Measurements from ENCODE around the gene UNC5B. TPM values are rescaled to one million over a fixed set of nuclear protein-coding genes. Genes with fewer than 3 reads are reported as not detected.

UNC5B gene
- total and polyA plus RNA-seq, 12 donors = 2.0 to 27.0 (median 8.8) TPM

GRCh38 chr10:71258446-71259145 lies 46.2 kb downstream of the UNC5B start:
- TF ChIP-seq POLR2A (IDR thresholded peaks at IDR 0.05) (no peak), CTCF (IDR thresholded peaks at IDR 0.05) (no peak)
- no peak for DNase-seq
- WGBS, 4 donors = 84 to 89% (median 85%) methylated on average over 5 to 9 of the region's 9 CpGs
- intact Hi-C loops (cut with DNase I) = no loop called here
- no peaks in the 10 kb centered on the region for H3K9me3 ChIP-seq (replicated peaks in 1 of 3)
- peaks cover 0 to 17% of the 10 kb centered on the region in 2 donors for H3K4me1 ChIP-seq (replicated peaks in 1 of 2)
- H3K4me3 ChIP-seq = no peak overlapping the region
- no peak overlapping the region for H3K27ac ChIP-seq
- H3K27me3 ChIP-seq = no peaks in the 10 kb centered on the region
- no peaks in the 10 kb centered on the region for H3K36me3 ChIP-seq (replicated peaks in 1 of 2)

GRCh38 chr10:71259282-71259681 lies 46.9 kb downstream of the UNC5B start:
- Histone ChIP-seq H3K27ac (peak overlapping the region in 1 of 5 donors; percentile 41), H3K9me3 (replicated peaks in 1 of 3) (no peaks in the 10 kb centered on the region), H3K4me1 (replicated peaks in 1 of 2) (peaks cover 0 to 17% of the 10 kb centered on the region in 2 donors), H3K36me3 (replicated peaks in 1 of 2) (no peaks in the 10 kb centered on the region), H3K4me3 (no peak overlapping the region), H3K27me3 (no peaks in the 10 kb centered on the region)
- WGBS, 4 donors = 88 to 97% (median 93%) methylated on average over 7 of the region's 7 CpGs
- DNase-seq = no peak
- no peak for TF ChIP-seq POLR2A (IDR thresholded peaks at IDR 0.05)
- no peak for TF ChIP-seq CTCF (IDR thresholded peaks at IDR 0.05)
- intact Hi-C loops (cut with DNase I) = no loop called here

- 75 to 93% (median 79%) methylated on average over 7 to 13 of the region's 13 CpGs for WGBS, 4 donors
- Histone ChIP-seq H3K9me3 (replicated peaks in 1 of 3) (no peaks in the 10 kb centered on the region), H3K36me3 (replicated peaks in 1 of 2) (no peaks in the 10 kb centered on the region), H3K4me3 (no peak overlapping the region), H3K27me3 (no peaks in the 10 kb centered on the region), H3K4me1 (replicated peaks in 1 of 2) (peaks cover 0 to 14% of the 10 kb centered on the region in 2 donors), H3K27ac (peak overlapping the region in 2 of 5 donors; percentile 0 to 41)
- no peak for DNase-seq
- intact Hi-C loops (cut with DNase I) = no loop called here
- no peak for TF ChIP-seq CTCF (IDR thresholded peaks at IDR 0.05)
- no peak for TF ChIP-seq POLR2A (IDR thresholded peaks at IDR 0.05)
Measured at GRCh38 chr10:71259815-71260501, 47.6 kb downstream of the UNC5B start.

- Histone ChIP-seq H3K27ac (peak overlapping the region in 2 of 5 donors; percentile 0 to 41), H3K4me1 (replicated peaks in 1 of 2) (peaks cover 0 to 6% of the 10 kb centered on the region in 2 donors), H3K27me3 (no peaks in the 10 kb centered on the region), H3K9me3 (replicated peaks in 1 of 3) (no peaks in the 10 kb centered on the region), H3K4me3 (no peak overlapping the region), H3K36me3 (replicated peaks in 1 of 2) (no peaks in the 10 kb centered on the region)
- 84 to 90% (median 89%) methylated on average over 7 to 13 of the region's 13 CpGs for WGBS, 4 donors
- intact Hi-C loops (cut with DNase I) = no loop called here
- peak in 1 of 7 donors; percentile 65 for DNase-seq
- no peak for TF ChIP-seq CTCF (IDR thresholded peaks at IDR 0.05)
- TF ChIP-seq POLR2A (IDR thresholded peaks at IDR 0.05) = no peak
Measured at GRCh38 chr10:71260622-71261325, 48.4 kb downstream of the UNC5B start.
